Neutrophil (primary cell): ENCODE data around the gene SLC35B4.

Experiments used
- H3K27ac ChIP-seq: fragments of 200-600 bp; sonication (generic); 2 replicates; pipeline ENCODE4 v1.5.1; 2016; ENCODE audit warnings: mild to moderate bottlenecking, moderate library complexity
- H3K27me3 ChIP-seq: fragments of 200-600 bp; sonication (generic); 2 replicates; pipeline ENCODE4 v1.6.0; 2016; ENCODE audit warnings: mild to moderate bottlenecking
- H3K36me3 ChIP-seq: fragments of 200-600 bp; sonication (generic); 2 replicates; pipeline ENCODE4 v1.5.1; 2017
- H3K4me1 ChIP-seq, 2 experiments: fragments of 200-600 bp in 1 of 2; sonication (generic) in 1 of 2; 1 replicate in 1 of 2; 2 replicates in 1 of 2; pipeline versions ENCODE4 v1.5.1 to v1.6.1; 2013 to 2016; ENCODE audit warnings: low read depth in 1 of 2, low read length in 1 of 2, mild to moderate bottlenecking in 1 of 2, moderate library complexity in 1 of 2; ENCODE audit not compliant: control insufficient read depth in 1 of 2, insufficient read depth in 1 of 2
- H3K4me3 ChIP-seq, 2 experiments: fragments of 200-600 bp in 1 of 2; sonication (generic) in 1 of 2; 1 replicate in 1 of 2; 2 replicates in 1 of 2; pipeline ENCODE4 v1.5.1; 2013 to 2016; ENCODE audit warnings: low read depth in 1 of 2, low read length in 1 of 2, mild to moderate bottlenecking in 1 of 2, moderate library complexity in 1 of 2
- H3K9me3 ChIP-seq: fragments of 200-600 bp; sonication (generic); 2 replicates; pipeline ENCODE4 v1.5.1; 2016
- CTCF ChIP-seq: fragments of 200-600 bp; sonication (generic); IDR thresholded peaks from 2 replicates; pipeline ENCODE4 v1.5.1; 2016; ENCODE audit warnings: antibody characterized with exemption

Gene SLC35B4

GRCh38 chr7:134276951-134277350 is 39.8 kb downstream of the SLC35B4 start:
- Histone ChIP-seq H3K4me1 (no peaks in the 10 kb centered on the region), H3K9me3 (no peaks in the 10 kb centered on the region), H3K27me3 (no peaks in the 10 kb centered on the region), H3K36me3 (no peaks in the 10 kb centered on the region), H3K27ac (no peak overlapping the region), H3K4me3 (no peak overlapping the region)
- TF ChIP-seq CTCF: no peak

GRCh38 chr7:134262322-134262721 is 54.4 kb downstream of the SLC35B4 start:
- TF ChIP-seq CTCF: no peak
- H3K27ac ChIP-seq: no peak overlapping the region
- H3K4me3 ChIP-seq: no peak overlapping the region
- H3K27me3 ChIP-seq: no peaks in the 10 kb centered on the region
- no peaks in the 10 kb centered on the region for H3K36me3 ChIP-seq
- H3K9me3 ChIP-seq: no peaks in the 10 kb centered on the region
- no peaks in the 10 kb centered on the region for H3K4me1 ChIP-seq

- H3K27me3 ChIP-seq: no peaks in the 10 kb centered on the region
- H3K9me3 ChIP-seq: no peaks in the 10 kb centered on the region
- H3K4me1 ChIP-seq: no peaks in the 10 kb centered on the region
- TF ChIP-seq CTCF: no peak
- no peak overlapping the region for H3K27ac ChIP-seq
- no peaks in the 10 kb centered on the region for H3K36me3 ChIP-seq
- no peak overlapping the region for H3K4me3 ChIP-seq
Observed at GRCh38 chr7:134255814-134256213, 60.9 kb downstream of the SLC35B4 start.

- Histone ChIP-seq H3K4me1 (no peaks in the 10 kb centered on the region), H3K27ac (no peak overlapping the region), H3K27me3 (no peaks in the 10 kb centered on the region), H3K4me3 (no peak overlapping the region), H3K9me3 (no peaks in the 10 kb centered on the region), H3K36me3 (no peaks in the 10 kb centered on the region)
- no peak for TF ChIP-seq CTCF
Observed at GRCh38 chr7:134254311-134254710, 62.4 kb downstream of the SLC35B4 start.

GRCh38 chr7:134248196-134248595 is 68.5 kb downstream of the SLC35B4 start:
- no peak for TF ChIP-seq CTCF

GRCh38 chr7:134246761-134247160 is 70.0 kb downstream of the SLC35B4 start:
- H3K27ac ChIP-seq: no peak overlapping the region
- H3K9me3 ChIP-seq: no peaks in the 10 kb centered on the region
- TF ChIP-seq CTCF: no peak
- H3K36me3 ChIP-seq: no peaks in the 10 kb centered on the region
- no peaks in the 10 kb centered on the region for H3K4me1 ChIP-seq
- H3K4me3 ChIP-seq: no peak overlapping the region
- no peaks in the 10 kb centered on the region for H3K27me3 ChIP-seq

More at GRCh38 chr7:134248196-134248595, 68.5 kb downstream of the SLC35B4 start:
- H3K27ac ChIP-seq: no peak overlapping the region
- no peaks in the 10 kb centered on the region for H3K36me3 ChIP-seq
- no peaks in the 10 kb centered on the region for H3K27me3 ChIP-seq
- no peaks in the 10 kb centered on the region for H3K4me1 ChIP-seq
- no peak overlapping the region for H3K4me3 ChIP-seq
- H3K9me3 ChIP-seq: no peaks in the 10 kb centered on the region
